ENCODE data around the gene NRXN3.

GRCh38 chr14:78335531-78335930, 165.4 kb downstream of the NRXN3 start:
- TF ChIP-seq, protein P1, sequence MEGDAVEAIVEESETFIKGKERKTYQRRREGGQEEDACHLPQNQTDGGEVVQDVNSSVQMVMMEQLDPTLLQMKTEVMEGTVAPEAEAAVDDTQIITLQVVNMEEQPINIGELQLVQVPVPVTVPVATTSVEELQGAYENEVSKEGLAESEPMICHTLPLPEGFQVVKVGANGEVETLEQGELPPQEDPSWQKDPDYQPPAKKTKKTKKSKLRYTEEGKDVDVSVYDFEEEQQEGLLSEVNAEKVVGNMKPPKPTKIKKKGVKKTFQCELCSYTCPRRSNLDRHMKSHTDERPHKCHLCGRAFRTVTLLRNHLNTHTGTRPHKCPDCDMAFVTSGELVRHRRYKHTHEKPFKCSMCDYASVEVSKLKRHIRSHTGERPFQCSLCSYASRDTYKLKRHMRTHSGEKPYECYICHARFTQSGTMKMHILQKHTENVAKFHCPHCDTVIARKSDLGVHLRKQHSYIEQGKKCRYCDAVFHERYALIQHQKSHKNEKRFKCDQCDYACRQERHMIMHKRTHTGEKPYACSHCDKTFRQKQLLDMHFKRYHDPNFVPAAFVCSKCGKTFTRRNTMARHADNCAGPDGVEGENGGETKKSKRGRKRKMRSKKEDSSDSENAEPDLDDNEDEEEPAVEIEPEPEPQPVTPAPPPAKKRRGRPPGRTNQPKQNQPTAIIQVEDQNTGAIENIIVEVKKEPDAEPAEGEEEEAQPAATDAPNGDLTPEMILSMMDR (IDR thresholded peaks at IDR 0.05): no peak
- TF ChIP-seq TAF1 (IDR thresholded peaks at IDR 0.05; ENCODE audit: borderline replicate concordance, low read depth, low read length) (no peak), MAX (IDR thresholded peaks at IDR 0.05; ENCODE audit: low read depth) (no peak), RCOR1 (IDR thresholded peaks at IDR 0.05; ENCODE audit: low read length) (no peak), EP300 (IDR thresholded peaks at IDR 0.05; ENCODE audit: borderline replicate concordance in 1 of 2, low read depth in 1 of 2, low read length in 1 of 2) (no peak), POLR2AphosphoS5 (IDR thresholded peaks at IDR 0.05; ENCODE audit: low read depth, low read length) (no peak), REST (IDR thresholded peaks at IDR 0.05; ENCODE audit: low read depth, low read length) (no peak), RAD21 (IDR thresholded peaks at IDR 0.05; ENCODE audit: low read length) (no peak), RFX5 (IDR thresholded peaks at IDR 0.05; ENCODE audit: low read length) (no peak), TEAD4 (IDR thresholded peaks at IDR 0.05; ENCODE audit: borderline replicate concordance, insufficient read depth) (no peak), FOXM1 (IDR thresholded peaks at IDR 0.05; ENCODE audit: low read depth) (no peak), JUND (IDR thresholded peaks at IDR 0.05) (no peak), GABPA (IDR thresholded peaks at IDR 0.05; ENCODE audit: low read depth) (no peak), EZH2phosphoT487 (IDR thresholded peaks at IDR 0.05; ENCODE audit: borderline replicate concordance, low read depth) (no peak)

Data from SK-N-SH (cell line).